Pancreas (tissue), 10 donors: ENCODE results near the gene GAREM2. TPM values are rescaled to one million over a fixed set of nuclear protein-coding genes. Genes with fewer than 3 reads are reported as not detected.

Experiments used
- ATAC-seq, 4 donors: fragments of 200-7000 bp; cut with Tn5 transposase; one replicate each; pipeline versions ENCODE4 v1.8.0 to v1.9.1; 2020; ENCODE audit warnings: mild to moderate bottlenecking in 4 of 4, moderate library complexity in 4 of 4
- DNase-seq, 6 donors: peaks; one replicate each; pipeline ENCODE4 v3.0.0-alpha.2; 2020
- FAIRE-seq: peaks from 2 replicates; lab custom pipeline; 2012; peaks lifted over from hg19 to GRCh38; lab: Jason Lieb, UNC
- H3K27ac ChIP-seq, 4 donors: fragments of 200-600 bp; sonication (generic); 1 replicate in 3 of 4; 2 replicates in 1 of 4; pipeline versions ENCODE4 v1.5.0 to v1.8.0; 2020
- H3K27me3 ChIP-seq, 4 donors: fragments of 200-600 bp; one replicate each; pipeline ENCODE4 v1.8.0; 2021
- H3K36me3 ChIP-seq, 3 donors: fragments of 200-600 bp; sonication (generic) in 1 of 3; one replicate each; pipeline versions ENCODE4 v1.5.0 to v1.8.0; 2020 to 2021
- H3K4me1 ChIP-seq, 3 donors: fragments of 200-600 bp; one replicate each; pipeline ENCODE4 v1.8.0; 2021
- H3K4me3 ChIP-seq, 4 donors: fragments of 200-600 bp; sonication (generic) in 2 of 4; one replicate each; pipeline versions ENCODE4 v1.5.0 to v1.8.0; 2020 to 2021
- H3K9me3 ChIP-seq, 4 donors: fragments of 200-600 bp; one replicate each; pipeline ENCODE4 v1.8.0; 2021
- CTCF ChIP-seq, 4 donors: fragments of 200-600 bp; sonication (generic) in 3 of 4; IDR thresholded peaks; one replicate each; pipeline versions ENCODE4 v1.5.0 to v1.8.0; 2021; ENCODE audit warnings: antibody characterized with exemption in 4 of 4
- WGBS, 2 donors: extraction: QIAGEN DNeasy Blood & Tissue Kit; methylation state at CpG; one replicate each; pipeline ENCODE4 v1.1.7; 2013; 5-methylcytosine and 5-hydroxymethylcytosine counted together
- intact Hi-C, 3 donors: fragments of 100-400 bp; cut with DNase I; formaldehyde crosslinking; loops; one replicate each; pipeline versions ENCODE4 v1.11.1 to v1.14.2; 2022
- polyA plus RNA-seq, 2 donors: library from polyadenylated mRNA; stranded (reverse); fragments of 200-250 nt; gene quantifications; one replicate each; pipeline ENCODE4 v1.2.3, GENCODE V29; 2013
- total RNA-seq, 6 donors: library from RNA; stranded (reverse); fragmentation: NEBNext Ultra II Directional in 4 of 6; extraction: Animal tissue kit (Norgen Biotek cat#: 25700) in 4 of 6; gene quantifications; one replicate each; pipeline versions ENCODE4 v1.2.1 to v1.2.4, GENCODE V29; 2021 to 2023
- donor health status: healthy with polysubstance abuse.
- donor health status: DM: no; HTN: no; CAD: no; lungs with moderate emphysema.
- donor health status: DM: no; HTN: no; CAD: no.
- donor health status: control.
- donor health status: control.
- donor health status: Bipolar disorder and iron deficiency.
- donor health status: DM: yes; HTN: yes; CAD: no.
- donor health status: DM: no; HTN: no; CAD: no.
- donor health status: DM: no; HTN: no; CAD: no.
- donor health status: DM: yes; HTN: yes; CAD: no.

The GAREM2 gene
- total and polyA plus RNA-seq, 8 donors = 1.1 to 4.0 (median 2.1) TPM

- ATAC-seq (no peak), DNase-seq (no peak), FAIRE-seq (no peak)
- H3K27me3 ChIP-seq = no peaks in the 10 kb centered on the region
- no peak overlapping the region for H3K4me3 ChIP-seq
- intact Hi-C loops = no loop called here
- WGBS, 2 donors = 57 to 62% methylated on average over 3 of the region's 3 CpGs
- TF ChIP-seq CTCF (IDR thresholded peaks at IDR 0.05) = no peak
- H3K4me1 ChIP-seq = peaks cover 0 to 4% (median 0%) of the 10 kb centered on the region in 3 donors
- H3K9me3 ChIP-seq = no peaks in the 10 kb centered on the region
- H3K36me3 ChIP-seq = peaks cover 0 to 9% (median 0%) of the 10 kb centered on the region in 3 donors
- H3K27ac ChIP-seq = no peak overlapping the region
Observed at GRCh38 chr2:26136451-26136850, 36.4 kb upstream of the GAREM2 start.

- ATAC-seq (peak; percentile 76 to 90 (median 85)), DNase-seq (peak in 5 of 6 donors; percentile 70 to 85 (median 78)), FAIRE-seq (no peak)
- Histone ChIP-seq H3K27me3 (no peaks in the 10 kb centered on the region), H3K9me3 (no peaks in the 10 kb centered on the region), H3K27ac (peak overlapping the region in 2 of 4 donors; percentile 42 to 46), H3K4me3 (no peak overlapping the region), H3K4me1 (peaks cover 4 to 12% (median 7%) of the 10 kb centered on the region in 3 donors), H3K36me3 (peaks cover 0 to 9% (median 0%) of the 10 kb centered on the region in 3 donors)
- 25 to 26% methylated on average over 12 of the region's 12 CpGs for WGBS, 2 donors
- intact Hi-C loops = loop anchor here in 2 of 3 donors (5.0 to 10.0 kb wide), 2 partner anchors 155 to 187 kb away; partner anchors contain the start of gene KIF3C (in 1 of the 2)
- TF ChIP-seq CTCF (IDR thresholded peaks at IDR 0.05) = no peak
Observed at GRCh38 chr2:26139269-26140183, 33.4 kb upstream of the GAREM2 start.

GRCh38 chr2:26141145-26141769 is 31.6 kb upstream of the GAREM2 start:
- Histone ChIP-seq H3K4me3 (no peak overlapping the region), H3K27ac (no peak overlapping the region), H3K9me3 (no peaks in the 10 kb centered on the region), H3K4me1 (peaks cover 4 to 12% (median 7%) of the 10 kb centered on the region in 3 donors), H3K27me3 (no peaks in the 10 kb centered on the region), H3K36me3 (peaks cover 0 to under 1% (median 0%) of the 10 kb centered on the region in 3 donors)
- ATAC-seq = no peak
- TF ChIP-seq CTCF (IDR thresholded peaks at IDR 0.05) = no peak
- DNase-seq = no peak
- FAIRE-seq = no peak
- 91% methylated on average over 18 of the region's 18 CpGs for WGBS, 2 donors
- intact Hi-C loops = loop anchor here in 2 of 3 donors (5.0 to 10.0 kb wide), 2 partner anchors 156 to 189 kb away; partner anchors contain the start of gene KIF3C (in 1 of the 2)

- Histone ChIP-seq H3K36me3 (no peaks in the 10 kb centered on the region), H3K9me3 (no peaks in the 10 kb centered on the region), H3K4me3 (no peak overlapping the region), H3K27ac (peak overlapping the region; percentile 17 to 66 (median 44)), H3K27me3 (no peaks in the 10 kb centered on the region), H3K4me1 (peaks cover 4 to 12% (median 7%) of the 10 kb centered on the region in 3 donors)
- TF ChIP-seq CTCF (IDR thresholded peaks at IDR 0.05) = no peak
- intact Hi-C loops = loop anchor here in 2 of 3 donors (5.0 to 10.0 kb wide), 2 partner anchors 159 to 192 kb away; partner anchors contain the start of gene KIF3C (in 1 of the 2)
- 23 to 27% methylated on average over 7 of the region's 7 CpGs for WGBS, 2 donors
- FAIRE-seq (no peak), DNase-seq (peak in 1 of 6 donors; percentile 17), ATAC-seq (peak; percentile 48 to 64 (median 50))
Observed at GRCh38 chr2:26144031-26144430, 28.9 kb upstream of the GAREM2 start.
